GM23338 (cell line): Measurements from ENCODE around the gene EFCAB8.

ENCODE experiments used
- CREB1 ChIP-seq: fragments of 250-450 bp; sonication (Bioruptor Pico); IDR thresholded peaks from 2 replicates; pipeline ENCODE4 v1.5.0; 2020; ENCODE audit warnings: low read depth, mild to moderate bottlenecking, moderate library complexity
- CTCF ChIP-seq, 2 experiments: fragments of 200-600 bp in 1 of 2; sonication (generic) in 1 of 2; conservative IDR thresholded peaks; 2 replicates each; pipeline versions ENCODE4 v1.5.1 to v1.6.1; 2016 to 2017; ENCODE audit warnings: antibody characterized with exemption in 2 of 2, low read depth in 2 of 2, mild to moderate bottlenecking in 2 of 2, moderate library complexity in 1 of 2
- ETS1 ChIP-seq: IDR thresholded peaks from 2 replicates; pipeline ENCODE4 v1.6.1; 2016; ENCODE audit warnings: antibody characterized with exemption
- EZH2 ChIP-seq: fragments of 200-600 bp; sonication (generic); IDR thresholded peaks from one replicate; pipeline ENCODE4 v1.8.0; 2017; ENCODE audit warnings: antibody characterized with exemption, mild to moderate bottlenecking, low read depth; ENCODE audit not compliant: unreplicated experiment
- EZH2phosphoT487 ChIP-seq: fragments of 200-600 bp; sonication (generic); IDR thresholded peaks from one replicate; pipeline ENCODE4 v1.8.1; 2018; ENCODE audit warnings: antibody characterized with exemption; ENCODE audit not compliant: unreplicated experiment
- JUNB ChIP-seq: IDR thresholded peaks from one replicate; pipeline ENCODE4 v1.6.1; 2016; ENCODE audit warnings: antibody characterized with exemption; ENCODE audit not compliant: unreplicated experiment
- NANOG ChIP-seq: IDR thresholded peaks from 2 replicates; pipeline ENCODE4 v1.6.1; 2016; ENCODE audit warnings: antibody characterized with exemption, borderline replicate concordance
- POLR2AphosphoS5 ChIP-seq: IDR thresholded peaks from 2 replicates; pipeline ENCODE4 v1.6.1; 2016; ENCODE audit warnings: antibody characterized with exemption, low read depth
- REST ChIP-seq: IDR thresholded peaks from one replicate; pipeline ENCODE4 v1.6.1; 2018; ENCODE audit warnings: antibody characterized with exemption; ENCODE audit not compliant: unreplicated experiment
- STAT1 ChIP-seq: IDR thresholded peaks from one replicate; pipeline ENCODE4 v1.6.1; 2016; ENCODE audit warnings: antibody characterized with exemption; ENCODE audit not compliant: unreplicated experiment
- ZNF114 ChIP-seq: fragments of 250-450 bp; sonication (Bioruptor Pico); IDR thresholded peaks from 2 replicates; pipeline ENCODE4 v1.5.0; 2020; ENCODE audit warnings: mild to moderate bottlenecking, moderate library complexity
- ZNF331 ChIP-seq: fragments of 250-450 bp; sonication (Bioruptor Pico); IDR thresholded peaks from 2 replicates; pipeline ENCODE4 v1.5.0; 2020; ENCODE audit warnings: low read depth, mild to moderate bottlenecking, moderate library complexity
- TF ChIP-seq, protein P1 (sequence below): fragments of 250-450 bp; sonication (Bioruptor Pico); IDR thresholded peaks from 2 replicates; pipeline ENCODE4 v1.5.0; 2020; ENCODE audit warnings: mild to moderate bottlenecking, moderate library complexity

DNA sequence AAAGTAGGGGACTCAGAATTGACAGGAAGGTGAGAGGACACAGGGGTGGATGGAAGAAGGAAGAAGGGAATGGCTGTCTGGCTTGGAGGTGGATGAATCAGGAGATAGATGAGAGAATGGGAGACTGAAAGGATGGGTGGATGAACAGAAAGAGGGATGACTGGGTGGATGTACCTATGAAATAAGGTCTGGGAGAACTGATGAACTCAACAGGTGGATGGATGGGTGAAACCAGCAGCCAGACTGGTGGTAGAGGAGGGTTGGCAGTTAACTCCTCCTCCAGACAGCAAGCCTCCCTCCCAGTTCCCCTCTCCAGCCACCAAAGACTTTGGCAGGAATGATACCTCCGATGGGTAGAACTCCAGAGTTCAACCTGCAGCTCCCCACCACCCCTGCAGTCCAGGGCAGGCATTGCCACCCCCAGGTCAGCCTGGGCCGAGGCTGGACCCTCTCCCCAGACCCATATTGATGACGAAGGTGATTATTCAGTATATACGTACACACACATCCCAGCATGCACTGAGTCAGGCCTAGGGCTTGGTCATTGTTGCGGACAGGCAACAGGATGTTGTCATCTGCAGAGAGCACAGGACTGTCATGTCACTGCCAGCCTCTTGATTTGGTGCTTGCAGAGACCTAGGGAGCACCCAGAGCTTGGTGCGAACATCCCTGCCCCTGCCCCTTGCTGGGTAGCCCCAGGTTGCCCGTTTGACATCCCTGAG, 143.5 kb downstream of the EFCAB8 start:
- TF ChIP-seq CTCF (conservative IDR thresholded peaks at IDR 0.05; ENCODE audit: low read depth in 2 of 2) (no peak), EZH2 (no peak), EZH2phosphoT487 (no peak), POLR2AphosphoS5 (no peak), REST (no peak), CREB1 (no peak), ETS1 (no peak), NANOG (no peak), ZNF114 (CRISPR knock-in tag) (no peak), JUNB (no peak), STAT1 (no peak), ZNF331 (no peak)
- TF ChIP-seq, protein P1, sequence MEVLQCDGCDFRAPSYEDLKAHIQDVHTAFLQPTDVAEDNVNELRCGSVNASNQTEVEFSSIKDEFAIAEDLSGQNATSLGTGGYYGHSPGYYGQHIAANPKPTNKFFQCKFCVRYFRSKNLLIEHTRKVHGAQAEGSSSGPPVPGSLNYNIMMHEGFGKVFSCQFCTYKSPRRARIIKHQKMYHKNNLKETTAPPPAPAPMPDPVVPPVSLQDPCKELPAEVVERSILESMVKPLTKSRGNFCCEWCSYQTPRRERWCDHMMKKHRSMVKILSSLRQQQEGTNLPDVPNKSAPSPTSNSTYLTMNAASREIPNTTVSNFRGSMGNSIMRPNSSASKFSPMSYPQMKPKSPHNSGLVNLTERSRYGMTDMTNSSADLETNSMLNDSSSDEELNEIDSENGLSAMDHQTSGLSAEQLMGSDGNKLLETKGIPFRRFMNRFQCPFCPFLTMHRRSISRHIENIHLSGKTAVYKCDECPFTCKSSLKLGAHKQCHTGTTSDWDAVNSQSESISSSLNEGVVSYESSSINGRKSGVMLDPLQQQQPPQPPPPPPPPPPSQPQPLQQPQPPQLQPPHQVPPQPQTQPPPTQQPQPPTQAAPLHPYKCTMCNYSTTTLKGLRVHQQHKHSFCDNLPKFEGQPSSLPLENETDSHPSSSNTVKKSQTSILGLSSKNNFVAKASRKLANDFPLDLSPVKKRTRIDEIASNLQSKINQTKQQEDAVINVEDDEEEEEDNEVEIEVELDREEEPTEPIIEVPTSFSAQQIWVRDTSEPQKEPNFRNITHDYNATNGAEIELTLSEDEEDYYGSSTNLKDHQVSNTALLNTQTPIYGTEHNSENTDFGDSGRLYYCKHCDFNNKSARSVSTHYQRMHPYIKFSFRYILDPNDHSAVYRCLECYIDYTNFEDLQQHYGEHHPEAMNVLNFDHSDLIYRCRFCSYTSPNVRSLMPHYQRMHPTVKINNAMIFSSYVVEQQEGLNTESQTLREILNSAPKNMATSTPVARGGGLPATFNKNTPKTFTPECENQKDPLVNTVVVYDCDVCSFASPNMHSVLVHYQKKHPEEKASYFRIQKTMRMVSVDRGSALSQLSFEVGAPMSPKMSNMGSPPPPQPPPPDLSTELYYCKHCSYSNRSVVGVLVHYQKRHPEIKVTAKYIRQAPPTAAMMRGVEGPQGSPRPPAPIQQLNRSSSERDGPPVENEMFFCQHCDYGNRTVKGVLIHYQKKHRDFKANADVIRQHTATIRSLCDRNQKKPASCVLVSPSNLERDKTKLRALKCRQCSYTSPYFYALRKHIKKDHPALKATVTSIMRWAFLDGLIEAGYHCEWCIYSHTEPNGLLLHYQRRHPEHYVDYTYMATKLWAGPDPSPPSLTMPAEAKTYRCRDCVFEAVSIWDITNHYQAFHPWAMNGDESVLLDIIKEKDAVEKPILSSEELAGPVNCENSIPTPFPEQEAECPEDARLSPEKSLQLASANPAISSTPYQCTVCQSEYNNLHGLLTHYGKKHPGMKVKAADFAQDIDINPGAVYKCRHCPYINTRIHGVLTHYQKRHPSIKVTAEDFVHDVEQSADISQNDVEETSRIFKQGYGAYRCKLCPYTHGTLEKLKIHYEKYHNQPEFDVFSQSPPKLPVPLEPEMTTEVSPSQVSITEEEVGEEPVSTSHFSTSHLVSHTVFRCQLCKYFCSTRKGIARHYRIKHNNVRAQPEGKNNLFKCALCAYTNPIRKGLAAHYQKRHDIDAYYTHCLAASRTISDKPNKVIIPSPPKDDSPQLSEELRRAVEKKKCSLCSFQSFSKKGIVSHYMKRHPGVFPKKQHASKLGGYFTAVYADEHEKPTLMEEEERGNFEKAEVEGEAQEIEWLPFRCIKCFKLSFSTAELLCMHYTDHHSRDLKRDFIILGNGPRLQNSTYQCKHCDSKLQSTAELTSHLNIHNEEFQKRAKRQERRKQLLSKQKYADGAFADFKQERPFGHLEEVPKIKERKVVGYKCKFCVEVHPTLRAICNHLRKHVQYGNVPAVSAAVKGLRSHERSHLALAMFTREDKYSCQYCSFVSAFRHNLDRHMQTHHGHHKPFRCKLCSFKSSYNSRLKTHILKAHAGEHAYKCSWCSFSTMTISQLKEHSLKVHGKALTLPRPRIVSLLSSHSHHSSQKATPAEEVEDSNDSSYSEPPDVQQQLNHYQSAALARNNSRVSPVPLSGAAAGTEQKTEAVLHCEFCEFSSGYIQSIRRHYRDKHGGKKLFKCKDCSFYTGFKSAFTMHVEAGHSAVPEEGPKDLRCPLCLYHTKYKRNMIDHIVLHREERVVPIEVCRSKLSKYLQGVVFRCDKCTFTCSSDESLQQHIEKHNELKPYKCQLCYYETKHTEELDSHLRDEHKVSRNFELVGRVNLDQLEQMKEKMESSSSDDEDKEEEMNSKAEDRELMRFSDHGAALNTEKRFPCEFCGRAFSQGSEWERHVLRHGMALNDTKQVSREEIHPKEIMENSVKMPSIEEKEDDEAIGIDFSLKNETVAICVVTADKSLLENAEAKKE, result no peak
